GM23248 (cell line): ENCODE data around the gene PRKAA1. TPM values are rescaled to one million over a fixed set of nuclear protein-coding genes. Genes with fewer than 3 reads are reported as not detected.
A peak's percentile ranks its signal among the peaks of the same experiment; 100 is the strongest.

Experiments
- DNase-seq: peaks from one replicate; pipeline ENCODE4 v3.0.0-alpha.2; 2015
- H2AFZ ChIP-seq: fragments of 200-600 bp; sonication (generic); 2 replicates; pipeline ENCODE4 v1.6.1; 2016; ENCODE audit warnings: antibody characterized with exemption
- H3F3A ChIP-seq: fragments of 200-600 bp; sonication (generic); 2 replicates; pipeline ENCODE4 v1.6.1; 2016; ENCODE audit warnings: mild to moderate bottlenecking, antibody characterized with exemption, mixed run types; ENCODE audit not compliant: insufficient read depth
- H3K27ac ChIP-seq: fragments of 200-600 bp; sonication (generic); 2 replicates; pipeline ENCODE4 v1.5.1; 2016; ENCODE audit warnings: mild to moderate bottlenecking
- H3K27me3 ChIP-seq: fragments of 200-600 bp; sonication (generic); replicated peaks from 2 replicates; pipeline ENCODE4 v1.6.1; 2016; ENCODE audit warnings: mild to moderate bottlenecking; ENCODE audit not compliant: insufficient read depth
- H3K36me3 ChIP-seq: fragments of 200-600 bp; sonication (generic); 2 replicates; pipeline ENCODE4 v1.6.1; 2016; ENCODE audit warnings: low read depth, mild to moderate bottlenecking
- H3K4me1 ChIP-seq: fragments of 200-600 bp; sonication (generic); 2 replicates; pipeline ENCODE4 v1.6.1; 2016; ENCODE audit warnings: mild to moderate bottlenecking; ENCODE audit not compliant: insufficient read depth
- H3K4me2 ChIP-seq: fragments of 200-600 bp; sonication (generic); one replicate; pipeline ENCODE4 v1.6.1; 2016; ENCODE audit warnings: mild to moderate bottlenecking; ENCODE audit not compliant: unreplicated experiment
- H3K4me3 ChIP-seq: fragments of 200-600 bp; sonication (generic); 2 replicates; pipeline ENCODE4 v1.5.1; 2016; ENCODE audit warnings: mild to moderate bottlenecking
- H3K79me2 ChIP-seq: fragments of 200-600 bp; sonication (generic); 2 replicates; pipeline ENCODE4 v1.6.1; 2016; ENCODE audit warnings: mild to moderate bottlenecking; ENCODE audit not compliant: insufficient read depth
- H3K9ac ChIP-seq: fragments of 200-600 bp; sonication (generic); 2 replicates; pipeline ENCODE4 v1.6.1; 2016; ENCODE audit warnings: mild to moderate bottlenecking
- H3K9me2 ChIP-seq: fragments of 200-600 bp; sonication (generic); 2 replicates; pipeline ENCODE4 v1.6.1; 2016; ENCODE audit warnings: mixed run types, mild to moderate bottlenecking, moderate library complexity; ENCODE audit not compliant: insufficient read depth
- H3K9me3 ChIP-seq: fragments of 200-600 bp; sonication (generic); one replicate; pipeline ENCODE4 v1.6.1; 2017; ENCODE audit warnings: low read depth
- H4K20me1 ChIP-seq: fragments of 200-600 bp; sonication (generic); 2 replicates; pipeline ENCODE4 v1.6.0; 2016; ENCODE audit not compliant: insufficient read depth
- EZH2 ChIP-seq: fragments of 200-600 bp; sonication (generic); IDR thresholded peaks from 2 replicates; pipeline ENCODE4 v1.6.1; 2018; ENCODE audit warnings: antibody characterized with exemption, mild to moderate bottlenecking; ENCODE audit not compliant: insufficient read depth, poor library complexity, severe bottlenecking
- EZH2phosphoT487 ChIP-seq: fragments of 200-600 bp; sonication (generic); IDR thresholded peaks from 2 replicates; pipeline ENCODE4 v1.6.1; 2018; ENCODE audit warnings: antibody characterized with exemption, moderate library complexity, mild to moderate bottlenecking, low read depth; ENCODE audit not compliant: insufficient read depth
- WGBS, 2 experiments: methylation state at CpG; one replicate each; pipeline ENCODE4 v1.1.6; 2015 to 2017; ENCODE audit warnings: low lambda C conversion rate in 2 of 2, low coverage in 1 of 2; ENCODE audit errors: missing lambda C conversion rate in 2 of 2; 5-methylcytosine and 5-hydroxymethylcytosine counted together
- in situ Hi-C: fragments of 300-500 bp; cut with MboI; formaldehyde crosslinking; loops from 2 replicates; pipeline ENCODE4 v1.15.0; 2020
- polyA plus RNA-seq: library from polyadenylated mRNA; unstranded; fragments of >200 nt; fragmentation: Nextera tagmentation; extraction: Ambion mirVana; gene quantifications from 2 replicates; pipeline ENCODE4 v1.2.1, GENCODE V29; 2016
- total RNA-seq: library from RNA; depleted of rRNA; stranded (reverse); fragments of >200 nt; shearing (Covaris generic); gene quantifications from 2 replicates; pipeline ENCODE4 v1.2.3, GENCODE V29; 2014

PRKAA1 gene
- total and polyA plus RNA-seq, 2 experiments from 2014 or later: 35.5 to 77.4 TPM

DNA sequence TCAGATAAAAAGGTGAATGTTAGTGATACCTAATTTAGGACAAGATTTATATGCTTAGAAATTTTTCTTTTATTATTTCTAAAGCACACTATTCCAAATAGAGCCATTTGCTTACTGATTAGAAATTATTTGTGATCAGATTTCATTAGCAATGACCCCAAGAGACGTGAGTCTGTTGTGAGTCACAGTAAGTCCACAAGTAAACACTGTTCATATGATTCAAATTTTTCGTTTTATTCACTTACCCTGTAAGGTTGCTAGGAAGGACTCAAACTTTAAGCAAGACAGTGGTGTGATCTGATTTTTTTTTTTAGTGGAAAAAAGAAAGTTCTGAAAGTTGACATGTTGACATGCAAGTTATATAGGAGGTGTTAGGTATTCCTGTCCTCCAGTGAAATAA, 44.2 kb upstream of the PRKAA1 start:
- WGBS, 2 experiments: 1 to 2% methylated on average over 2 of the region's 2 CpGs
- TF ChIP-seq EZH2phosphoT487 (no peak), EZH2 (no peak)
- Histone ChIP-seq H3K9me2 (no peaks in the 10 kb centered on the region), H3K79me2 (0 out of 2 replicates have a peak, but pooled peaks cover 6% of the 10 kb centered on the region), H3K4me1 (peaks cover 19% of the 10 kb centered on the region), H3K4me3 (peak overlapping the region; percentile 79), H4K20me1 (no peaks in the 10 kb centered on the region), H3K9ac (peak overlapping the region; percentile 84), H3F3A (peaks cover 13% of the 10 kb centered on the region; the same call in 1 of the 2 replicates), H3K27ac (peak overlapping the region; percentile 71), H3K27me3 (no peaks in the 10 kb centered on the region), H3K4me2 (peak overlapping the region; percentile 84), H3K9me3 (no peaks in the 10 kb centered on the region), H3K36me3 (no peaks in the 10 kb centered on the region), H2AFZ (peak overlapping the region; percentile 95)
- in situ Hi-C loops: no loop called here
- peak; percentile 77 for DNase-seq

DNA sequence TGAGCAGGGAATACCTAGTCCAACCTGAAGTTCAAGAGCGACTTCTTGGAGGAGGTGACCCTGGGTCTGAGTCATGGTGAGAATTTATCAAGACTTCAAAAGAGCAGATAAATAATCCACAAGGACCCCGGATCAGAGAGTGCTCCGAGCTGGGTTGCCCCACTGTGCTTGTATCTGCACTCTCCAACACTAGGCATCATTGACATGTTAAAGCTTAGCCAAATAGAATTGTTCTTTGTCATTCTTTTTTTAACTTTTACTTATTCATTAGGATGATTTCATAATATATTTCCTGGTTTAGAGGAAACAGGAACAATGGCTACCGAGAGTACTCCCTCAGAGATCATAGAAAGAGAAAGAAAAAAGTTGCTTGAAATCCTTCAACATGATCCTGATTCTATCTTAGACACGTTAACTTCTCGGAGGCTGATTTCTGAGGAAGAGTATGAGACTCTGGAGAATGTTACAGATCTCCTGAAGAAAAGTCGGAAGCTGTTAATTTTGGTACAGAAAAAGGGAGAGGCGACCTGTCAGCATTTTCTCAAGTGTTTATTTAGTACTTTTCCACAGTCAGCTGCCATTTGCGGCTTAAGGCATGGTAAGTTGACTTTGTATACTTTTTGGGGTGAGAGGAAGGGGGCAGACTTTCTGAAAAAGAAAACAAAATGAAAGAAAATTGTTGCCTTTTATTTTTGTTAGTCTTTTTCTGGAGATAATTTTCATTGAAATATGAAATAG, 43.1 kb upstream of the PRKAA1 start, which contains the start of gene CARD6:
Gene CARD6, plus strand, starts transcription at position 300 of the 738 bp plus-strand sequence. Its CDS starts 16 bp downstream, at position 316.
- H2AFZ ChIP-seq: peak within 1 kb of the TSS; percentile 95
- H3K4me1 ChIP-seq: peaks cover 25% of the 10 kb centered on the region
- H4K20me1 ChIP-seq: no peaks in the 10 kb centered on the region
- H3K9me2 ChIP-seq: no peaks in the 10 kb centered on the region
- TF ChIP-seq EZH2 (no peak), EZH2phosphoT487 (no peak)
- 32 to 44% methylated on average over 9 of the region's 9 CpGs for WGBS, 2 experiments
- 0 out of 2 replicates have a peak, but pooled peaks cover 6% of the 10 kb centered on the region for H3K79me2 ChIP-seq
- H3K27ac ChIP-seq: peak within 1 kb of the TSS; percentile 71
- H3K36me3 ChIP-seq: no peaks in the 10 kb centered on the region
- peak; percentile 56 for DNase-seq
- in situ Hi-C loops: no loop called here
- H3K4me2 ChIP-seq: peak within 1 kb of the TSS; percentile 84
- H3K9me3 ChIP-seq: no peaks in the 10 kb centered on the region
- peaks cover 21% of the 10 kb centered on the region; the same call in 1 of the 2 replicates for H3F3A ChIP-seq
- H3K4me3 ChIP-seq: peak within 1 kb of the TSS; percentile 79
- H3K9ac ChIP-seq: peak within 1 kb of the TSS; percentile 84
- no peaks in the 10 kb centered on the region for H3K27me3 ChIP-seq

DNA sequence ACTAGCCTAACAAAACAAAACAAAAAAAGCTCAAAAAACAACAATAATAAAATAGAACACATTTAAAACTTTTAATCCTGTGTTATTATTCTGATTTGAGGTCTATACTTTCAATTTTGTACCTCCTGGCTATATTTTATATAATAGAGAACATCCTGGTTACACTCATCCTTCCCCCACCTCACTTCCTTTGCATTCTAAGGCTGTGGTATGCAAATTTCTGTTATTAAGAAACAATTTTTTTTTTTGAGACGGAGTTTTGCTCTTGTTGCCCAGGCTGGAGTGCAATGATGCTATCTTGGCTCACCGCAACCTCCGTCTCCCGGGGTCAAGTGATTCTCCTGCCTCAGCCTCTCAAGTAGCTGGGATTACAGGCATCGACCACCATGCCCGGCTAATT, 39.9 kb upstream of the PRKAA1 start:
- Histone ChIP-seq H3K27me3 (no peaks in the 10 kb centered on the region), H3K4me1 (peaks cover 34% of the 10 kb centered on the region), H3K9me2 (no peaks in the 10 kb centered on the region), H3K9ac (no peak overlapping the region), H3K36me3 (peaks cover 15% of the 10 kb centered on the region), H3K79me2 (peaks cover 19% of the 10 kb centered on the region), H3K4me2 (no peak overlapping the region), H4K20me1 (peaks cover 2% of the 10 kb centered on the region), H3K9me3 (no peaks in the 10 kb centered on the region), H3F3A (peaks cover 48% of the 10 kb centered on the region), H3K4me3 (no peak overlapping the region), H3K27ac (no peak overlapping the region), H2AFZ (no peak overlapping the region)
- no peak for DNase-seq
- in situ Hi-C loops: no loop called here
- TF ChIP-seq EZH2phosphoT487: no peak
- no peak for TF ChIP-seq EZH2
- 99 to 100% methylated on average over 6 of the region's 6 CpGs for WGBS, 2 experiments

DNA sequence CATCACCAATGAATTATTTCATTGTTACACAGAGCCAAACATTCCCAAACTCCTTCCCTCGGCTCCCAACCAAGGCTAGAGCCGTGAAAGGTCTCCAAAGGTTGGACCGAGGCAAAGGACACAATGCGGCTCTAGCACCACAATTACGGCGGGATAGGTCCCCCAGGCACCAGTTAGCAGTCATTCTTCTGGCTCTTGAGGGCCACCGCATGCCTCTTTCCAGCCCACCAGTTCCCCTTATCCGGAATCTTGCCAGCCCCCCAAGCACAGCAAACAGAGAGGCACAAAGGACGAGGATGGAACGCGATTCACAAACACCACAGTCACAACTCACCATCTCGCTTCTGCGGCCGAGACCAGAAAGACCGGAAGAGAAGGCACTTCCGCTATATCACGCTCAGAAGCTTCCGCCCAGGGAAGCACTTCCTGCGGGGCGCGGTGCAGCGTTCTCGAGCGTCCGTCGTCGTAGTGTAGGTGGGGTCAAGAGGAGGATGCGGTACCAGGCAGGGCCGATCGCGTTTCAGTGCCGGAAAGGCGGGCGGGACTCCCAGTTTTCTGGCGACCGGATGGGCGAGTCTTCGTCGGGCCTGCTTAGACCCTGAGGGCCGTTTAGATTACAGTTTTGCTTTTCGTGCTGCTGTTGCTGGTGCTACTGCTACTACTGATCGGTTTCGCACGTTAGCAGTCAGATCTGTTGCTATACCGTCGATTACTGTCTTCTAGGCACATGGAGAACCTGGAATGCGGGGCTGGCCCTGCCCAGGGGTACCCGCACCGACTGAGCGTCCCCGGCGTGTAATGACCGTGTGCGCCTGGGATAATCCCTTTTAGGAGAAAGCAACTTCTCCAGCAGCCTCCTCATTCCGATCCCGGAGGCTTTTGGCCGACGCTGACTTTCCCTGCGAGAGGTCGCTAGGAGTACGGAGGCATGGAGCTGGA, 36.9 kb upstream of the PRKAA1 start, which contains the start of gene RPL37:
Gene RPL37, minus strand, starts transcription at position 374 of the 939 bp plus-strand sequence. Its CDS starts 37 bp downstream, at position 337.
- Histone ChIP-seq H3K9me3 (no peaks in the 10 kb centered on the region), H3K9ac (peak within 1 kb of the TSS; percentile 99), H3K4me2 (peak within 1 kb of the TSS; percentile 97), H2AFZ (peak within 1 kb of the TSS; percentile 95), H3K27ac (peak within 1 kb of the TSS; percentile 96), H3K79me2 (peaks cover 49% of the 10 kb centered on the region), H3F3A (peaks cover 64% of the 10 kb centered on the region), H3K27me3 (no peaks in the 10 kb centered on the region), H3K4me1 (peaks cover 28% of the 10 kb centered on the region), H4K20me1 (peaks cover 9% of the 10 kb centered on the region), H3K36me3 (peaks cover 44% of the 10 kb centered on the region), H3K4me3 (peak within 1 kb of the TSS; percentile 95), H3K9me2 (no peaks in the 10 kb centered on the region)
- in situ Hi-C loops: no loop called here
- TF ChIP-seq EZH2 (no peak), EZH2phosphoT487 (no peak)
- WGBS, 2 experiments: 1 to 2% methylated on average over 61 of the region's 61 CpGs
- DNase-seq: peak; percentile 99
